HFF-Myc (cell line): Measurements from ENCODE around the gene FAM81B.
"Not testable (repeated sequence)": the region's sequence is repeated elsewhere in the genome, so short reads cannot be mapped to it uniquely, and the experiment has no call there.

Experiments
- DNase-seq: peaks from one replicate; pipeline ENCODE4 v3.0.0-alpha.2; 2011; ENCODE audit warnings: low read depth; ENCODE audit errors: extremely low read depth
- H3K4me3 ChIP-seq: replicated peaks from 2 replicates; pipeline ENCODE4 v1.5.1; 2011; ENCODE audit warnings: low read depth, mild to moderate bottlenecking, control low read depth, low read length
- TF ChIP-seq, protein P1 (sequence below): IDR thresholded peaks from 2 replicates; pipeline ENCODE4 v1.5.1; 2012; ENCODE audit warnings: mild to moderate bottlenecking, low read depth, low read length, control low read depth; ENCODE audit errors: missing control alignments

FAM81B gene

GRCh38 chr5:95382801-95383200 lies 8.4 kb upstream of the FAM81B start:
- TF ChIP-seq, protein P1, sequence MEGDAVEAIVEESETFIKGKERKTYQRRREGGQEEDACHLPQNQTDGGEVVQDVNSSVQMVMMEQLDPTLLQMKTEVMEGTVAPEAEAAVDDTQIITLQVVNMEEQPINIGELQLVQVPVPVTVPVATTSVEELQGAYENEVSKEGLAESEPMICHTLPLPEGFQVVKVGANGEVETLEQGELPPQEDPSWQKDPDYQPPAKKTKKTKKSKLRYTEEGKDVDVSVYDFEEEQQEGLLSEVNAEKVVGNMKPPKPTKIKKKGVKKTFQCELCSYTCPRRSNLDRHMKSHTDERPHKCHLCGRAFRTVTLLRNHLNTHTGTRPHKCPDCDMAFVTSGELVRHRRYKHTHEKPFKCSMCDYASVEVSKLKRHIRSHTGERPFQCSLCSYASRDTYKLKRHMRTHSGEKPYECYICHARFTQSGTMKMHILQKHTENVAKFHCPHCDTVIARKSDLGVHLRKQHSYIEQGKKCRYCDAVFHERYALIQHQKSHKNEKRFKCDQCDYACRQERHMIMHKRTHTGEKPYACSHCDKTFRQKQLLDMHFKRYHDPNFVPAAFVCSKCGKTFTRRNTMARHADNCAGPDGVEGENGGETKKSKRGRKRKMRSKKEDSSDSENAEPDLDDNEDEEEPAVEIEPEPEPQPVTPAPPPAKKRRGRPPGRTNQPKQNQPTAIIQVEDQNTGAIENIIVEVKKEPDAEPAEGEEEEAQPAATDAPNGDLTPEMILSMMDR, result no peak
- H3K4me3 ChIP-seq, result no peak overlapping the region
- DNase-seq, result no peak

- H3K4me3 ChIP-seq, result no peak overlapping the region
- TF ChIP-seq, protein P1, result no peak
- no peak for DNase-seq
Observed at GRCh38 chr5:95384485-95385213, 6.5 kb upstream of the FAM81B start.

- TF ChIP-seq, protein P1, result no peak
- no peak overlapping the region for H3K4me3 ChIP-seq
- no peak for DNase-seq
Observed at GRCh38 chr5:95385334-95385733, 5.8 kb upstream of the FAM81B start.

- not testable (repeated sequence) for H3K4me3 ChIP-seq, DNase-seq
Observed at GRCh38 chr5:95391965-95392364, 799 bp downstream of the FAM81B start.

- H3K4me3 ChIP-seq, result no peak overlapping the region
- TF ChIP-seq, protein P1, result no peak
- no peak for DNase-seq
Observed at GRCh38 chr5:95392593-95393182, 1.5 kb downstream of the FAM81B start.

- no peak for DNase-seq
- TF ChIP-seq, protein P1, result no peak
- no peak overlapping the region for H3K4me3 ChIP-seq
Observed at GRCh38 chr5:95393279-95393678, 2.1 kb downstream of the FAM81B start.

- H3K4me3 ChIP-seq, result no peak overlapping the region
- TF ChIP-seq, protein P1, result no peak
- DNase-seq, result no peak
Observed at GRCh38 chr5:95398989-95399388, 7.8 kb downstream of the FAM81B start.
